ENCODE results near the gene PPP1R15B. TPM values are rescaled to one million over a fixed set of nuclear protein-coding genes. Genes with fewer than 3 reads are reported as not detected.

PPP1R15B gene
- total RNA-seq, 1 experiment from 2014 or later, result 50.7 TPM

GRCh38 chr1:204368996-204369726, 42.5 kb downstream of the PPP1R15B start:
- ChIA-PET CTCF (no interaction called here), POLR2A (ENCODE audit: unreplicated experiment) (no interaction called here)
- Histone ChIP-seq H3K79me2 (ENCODE audit: low read length) (peaks cover 78% of the 10 kb centered on the region), H3K4me3 (ENCODE audit: low read length) (no peak overlapping the region), H3K27me3 (ENCODE audit: low read length) (no peaks in the 10 kb centered on the region), H4K20me1 (ENCODE audit: low read length) (0 out of 2 replicates have a peak, but pooled peaks cover 9% of the 10 kb centered on the region), H3K9ac (ENCODE audit: low read length) (no peak overlapping the region), H3K36me3 (ENCODE audit: low read depth, low read length) (peaks cover 36% of the 10 kb centered on the region), H3F3A (ENCODE audit: low read length, unreplicated experiment) (no peaks in the 10 kb centered on the region), H3K4me2 (ENCODE audit: low read length) (no peak overlapping the region), H3K4me1 (ENCODE audit: insufficient read depth, low read length) (peaks cover 11% of the 10 kb centered on the region; the same call in 1 of the 2 replicates), H2AFZ (ENCODE audit: low read length) (no peak overlapping the region), H3K9me2 (replicated peaks; ENCODE audit: low read length) (no peaks in the 10 kb centered on the region), H3K27ac (ENCODE audit: low read length) (no peak overlapping the region), H3K9me3 (ENCODE audit: low read length) (no peaks in the 10 kb centered on the region)
- intact Hi-C loops (cut with micrococcal nuclease), result no loop called here
- DNase-seq, result no peak
- ATAC-seq, result no peak
- BruUV-seq (replicated peaks), result no TSS peak
- TF ChIP-seq CTCF (conservative IDR thresholded peaks at IDR 0.05; ENCODE audit: low read depth, low read length), result no peak
- no peak for TF ChIP-seq EZH2 (IDR thresholded peaks at IDR 0.05; ENCODE audit: low read length, unreplicated experiment)
- no peak for TF ChIP-seq EZH2phosphoT487 (IDR thresholded peaks at IDR 0.05; ENCODE audit: borderline replicate concordance, low read length)

GRCh38 chr1:204367956-204368355, 43.7 kb downstream of the PPP1R15B start:
- H3K4me1 ChIP-seq (ENCODE audit: insufficient read depth, low read length), result peaks cover 21% of the 10 kb centered on the region; the same call in 1 of the 2 replicates
- TF ChIP-seq CTCF (conservative IDR thresholded peaks at IDR 0.05; ENCODE audit: low read depth, low read length) (no peak), EZH2phosphoT487 (IDR thresholded peaks at IDR 0.05; ENCODE audit: borderline replicate concordance, low read length) (no peak), EZH2 (IDR thresholded peaks at IDR 0.05; ENCODE audit: low read length, unreplicated experiment) (no peak)
- DNase-seq (peak; percentile 65), ATAC-seq (peak; percentile 16)
- peaks cover 36% of the 10 kb centered on the region for H3K36me3 ChIP-seq (ENCODE audit: low read depth, low read length)
- ChIA-PET POLR2A (ENCODE audit: unreplicated experiment) (no interaction called here), CTCF (no interaction called here)
- intact Hi-C loops (cut with micrococcal nuclease), result no loop called here
- H3K27ac ChIP-seq (ENCODE audit: low read length), result 0 out of 2 replicates have a peak overlapping the region, but pooled peaks have one; percentile 6
- H3K79me2 ChIP-seq (ENCODE audit: low read length), result peaks cover 74% of the 10 kb centered on the region
- H2AFZ ChIP-seq (ENCODE audit: low read length), result no peak overlapping the region
- H3K9me3 ChIP-seq (ENCODE audit: low read length), result no peaks in the 10 kb centered on the region
- BruUV-seq (replicated peaks), result no TSS peak
- no peak overlapping the region for H3K4me2 ChIP-seq (ENCODE audit: low read length)
- H3F3A ChIP-seq (ENCODE audit: low read length, unreplicated experiment), result no peaks in the 10 kb centered on the region
- H3K9me2 ChIP-seq (replicated peaks; ENCODE audit: low read length), result no peaks in the 10 kb centered on the region
- H3K9ac ChIP-seq (ENCODE audit: low read length), result no peak overlapping the region
- H4K20me1 ChIP-seq (ENCODE audit: low read length), result 0 out of 2 replicates have a peak, but pooled peaks cover 9% of the 10 kb centered on the region
- H3K27me3 ChIP-seq (ENCODE audit: low read length), result no peaks in the 10 kb centered on the region
- no peak overlapping the region for H3K4me3 ChIP-seq (ENCODE audit: low read length)

Data from PC-3 (cell line).